ENCODE data around the gene CHL1.

CHL1 gene, protein sequence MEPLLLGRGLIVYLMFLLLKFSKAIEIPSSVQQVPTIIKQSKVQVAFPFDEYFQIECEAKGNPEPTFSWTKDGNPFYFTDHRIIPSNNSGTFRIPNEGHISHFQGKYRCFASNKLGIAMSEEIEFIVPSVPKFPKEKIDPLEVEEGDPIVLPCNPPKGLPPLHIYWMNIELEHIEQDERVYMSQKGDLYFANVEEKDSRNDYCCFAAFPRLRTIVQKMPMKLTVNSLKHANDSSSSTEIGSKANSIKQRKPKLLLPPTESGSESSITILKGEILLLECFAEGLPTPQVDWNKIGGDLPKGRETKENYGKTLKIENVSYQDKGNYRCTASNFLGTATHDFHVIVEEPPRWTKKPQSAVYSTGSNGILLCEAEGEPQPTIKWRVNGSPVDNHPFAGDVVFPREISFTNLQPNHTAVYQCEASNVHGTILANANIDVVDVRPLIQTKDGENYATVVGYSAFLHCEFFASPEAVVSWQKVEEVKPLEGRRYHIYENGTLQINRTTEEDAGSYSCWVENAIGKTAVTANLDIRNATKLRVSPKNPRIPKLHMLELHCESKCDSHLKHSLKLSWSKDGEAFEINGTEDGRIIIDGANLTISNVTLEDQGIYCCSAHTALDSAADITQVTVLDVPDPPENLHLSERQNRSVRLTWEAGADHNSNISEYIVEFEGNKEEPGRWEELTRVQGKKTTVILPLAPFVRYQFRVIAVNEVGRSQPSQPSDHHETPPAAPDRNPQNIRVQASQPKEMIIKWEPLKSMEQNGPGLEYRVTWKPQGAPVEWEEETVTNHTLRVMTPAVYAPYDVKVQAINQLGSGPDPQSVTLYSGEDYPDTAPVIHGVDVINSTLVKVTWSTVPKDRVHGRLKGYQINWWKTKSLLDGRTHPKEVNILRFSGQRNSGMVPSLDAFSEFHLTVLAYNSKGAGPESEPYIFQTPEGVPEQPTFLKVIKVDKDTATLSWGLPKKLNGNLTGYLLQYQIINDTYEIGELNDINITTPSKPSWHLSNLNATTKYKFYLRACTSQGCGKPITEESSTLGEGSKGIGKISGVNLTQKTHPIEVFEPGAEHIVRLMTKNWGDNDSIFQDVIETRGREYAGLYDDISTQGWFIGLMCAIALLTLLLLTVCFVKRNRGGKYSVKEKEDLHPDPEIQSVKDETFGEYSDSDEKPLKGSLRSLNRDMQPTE (N-terminal part only)

DNA sequence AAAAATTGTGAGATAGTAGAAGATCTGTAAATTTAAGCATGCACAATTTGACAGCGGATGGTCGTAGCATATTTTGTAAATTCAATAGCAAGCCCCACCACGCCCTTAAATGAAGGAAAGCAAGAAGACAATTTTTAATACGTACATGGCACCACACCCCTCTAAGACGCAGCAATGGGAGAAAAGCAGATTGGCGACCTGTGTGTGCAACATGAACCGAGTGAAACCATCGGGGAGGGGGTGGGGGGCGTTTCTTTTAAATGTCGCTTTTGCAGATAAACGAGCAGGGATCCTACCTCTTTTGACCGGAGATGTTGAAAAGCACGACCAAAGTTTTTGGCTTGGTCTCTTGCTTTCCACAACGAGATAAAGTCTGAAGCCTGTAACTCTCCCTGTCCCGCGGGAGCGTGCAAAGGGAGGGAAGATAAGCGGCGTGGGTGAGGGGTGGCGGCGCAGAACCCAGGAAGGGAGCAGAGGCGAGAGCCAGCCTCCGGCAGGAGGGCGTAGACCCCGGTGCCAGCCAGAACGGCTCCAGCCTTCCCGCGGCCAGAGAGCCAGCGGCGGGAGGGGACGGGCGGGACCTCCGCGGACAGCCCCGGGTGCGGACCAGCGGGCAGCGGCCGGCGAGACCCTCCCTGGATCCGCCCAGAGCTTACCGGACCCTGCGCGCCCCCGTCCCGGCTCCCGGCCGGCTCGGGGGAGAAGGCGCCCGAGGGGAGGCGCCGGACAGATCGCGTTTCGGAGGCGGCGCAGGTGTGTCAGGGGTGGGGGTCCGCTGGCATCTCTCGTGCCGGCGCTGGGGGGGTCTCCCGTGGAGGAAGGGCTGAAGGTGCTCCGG, at the start of gene CHL1:
Gene CHL1, plus strand, starts transcription at position 453 of the 838 bp plus-strand sequence. CDS start 123,014 bp downstream, outside the sequence.
- DNase-seq (ENCODE audit: low read depth), result no peak

DNA sequence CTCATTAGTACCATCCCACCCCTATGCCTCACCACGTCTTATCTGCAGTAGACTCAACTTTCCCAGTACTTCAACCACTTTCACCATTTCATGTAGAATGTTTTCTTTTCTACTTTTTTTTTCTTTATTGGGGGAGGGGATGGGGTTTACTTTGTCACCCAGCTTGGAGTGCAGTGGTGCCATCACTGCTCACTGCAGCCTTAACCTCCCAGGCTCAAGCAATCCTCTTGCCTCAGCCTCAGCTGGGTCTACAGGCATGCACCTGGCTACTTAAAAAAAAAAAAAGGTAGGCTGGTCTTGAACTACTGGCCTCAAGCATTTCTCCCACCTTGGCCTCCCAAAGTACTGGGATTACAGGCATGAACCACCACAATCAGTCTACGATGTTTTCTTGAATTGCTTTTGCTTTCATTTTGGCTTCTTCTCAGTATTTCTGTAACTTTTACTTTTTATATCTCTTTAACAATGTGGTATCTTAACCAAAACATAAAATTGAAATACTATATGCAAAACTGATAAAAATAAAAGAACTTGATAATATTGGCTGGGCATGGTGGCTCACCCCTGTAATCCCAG, 44.9 kb upstream of the CHL1 start:
- no peak for DNase-seq (ENCODE audit: low read depth)

DNA sequence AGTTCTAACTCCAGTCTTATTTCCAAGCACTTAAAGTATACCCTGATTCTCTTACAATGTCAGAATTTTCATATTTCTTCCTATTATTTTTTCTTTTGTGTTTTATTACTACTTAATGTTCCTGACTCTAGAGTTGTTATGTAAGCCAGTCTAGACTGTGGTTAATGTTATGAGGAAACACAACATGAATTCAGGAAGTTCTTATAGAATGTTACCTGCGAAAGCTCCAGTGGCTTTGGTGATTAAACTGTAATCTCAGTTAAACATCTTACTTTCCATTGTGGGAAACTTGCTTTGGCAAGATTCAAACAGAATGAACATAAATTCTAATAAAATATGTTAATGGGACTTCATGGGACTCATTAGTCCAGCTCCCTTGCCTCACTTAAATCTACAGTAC, 36.6 kb upstream of the CHL1 start:
- DNase-seq (ENCODE audit: low read depth), result no peak

DNA sequence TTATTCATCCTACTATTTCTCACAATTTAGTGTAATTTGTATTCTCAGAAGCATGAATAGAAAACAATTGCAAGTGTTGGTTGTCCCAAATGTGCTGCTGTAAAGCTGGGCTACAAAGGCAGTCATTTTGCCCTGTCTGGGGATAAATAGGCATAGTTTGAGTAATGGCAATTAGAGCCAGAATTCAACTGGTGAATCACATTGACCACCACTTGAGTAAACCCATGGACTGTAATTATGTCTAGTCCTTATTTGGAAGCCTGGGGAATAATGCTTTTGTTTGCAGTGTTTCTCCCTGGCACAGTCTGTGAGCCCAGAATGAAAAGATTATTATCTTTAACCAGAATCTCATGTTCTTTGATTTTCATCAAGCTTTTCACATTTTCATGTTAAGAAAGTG, 30.5 kb upstream of the CHL1 start:
- DNase-seq (ENCODE audit: low read depth), result no peak

DNA sequence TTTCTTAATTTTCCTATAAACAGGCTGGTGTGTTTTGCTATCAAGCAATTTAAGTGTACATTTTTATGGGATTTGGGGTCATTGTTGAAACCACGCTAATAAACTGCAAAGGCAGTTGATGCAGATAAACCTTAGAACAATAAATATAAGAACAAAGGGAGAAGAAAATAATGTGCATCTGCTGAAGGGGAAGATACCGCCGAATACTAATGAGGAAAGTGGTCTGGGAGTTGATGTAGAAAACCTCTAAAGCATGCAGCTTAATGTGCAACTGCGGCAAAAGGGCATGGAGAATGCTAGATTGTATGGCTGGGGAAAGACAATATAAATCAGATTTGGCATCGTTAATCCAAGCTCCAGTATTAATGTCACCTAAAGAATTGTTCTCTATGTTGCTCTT, 29.8 kb upstream of the CHL1 start:
- no peak for DNase-seq (ENCODE audit: low read depth)

DNA sequence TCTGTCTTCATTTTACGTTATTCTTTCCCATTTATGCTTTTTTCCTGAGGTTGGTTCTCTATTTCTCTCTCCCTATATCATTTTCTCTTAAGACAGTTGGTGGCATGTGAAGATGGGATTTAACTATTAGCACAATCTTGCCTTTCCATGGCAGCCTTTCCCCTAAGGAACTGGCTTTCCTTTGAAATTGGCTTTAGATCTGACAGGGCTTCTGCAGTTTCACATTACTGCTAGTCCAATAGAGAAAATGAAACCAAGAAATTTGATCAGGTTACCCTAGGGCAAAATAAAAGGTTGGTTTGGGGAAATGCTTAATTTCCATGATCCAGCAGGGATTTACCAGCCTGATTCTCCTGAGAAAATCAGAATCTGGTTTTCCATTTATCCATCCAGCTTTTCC, 22.7 kb upstream of the CHL1 start:
- DNase-seq (ENCODE audit: low read depth), result no peak

DNA sequence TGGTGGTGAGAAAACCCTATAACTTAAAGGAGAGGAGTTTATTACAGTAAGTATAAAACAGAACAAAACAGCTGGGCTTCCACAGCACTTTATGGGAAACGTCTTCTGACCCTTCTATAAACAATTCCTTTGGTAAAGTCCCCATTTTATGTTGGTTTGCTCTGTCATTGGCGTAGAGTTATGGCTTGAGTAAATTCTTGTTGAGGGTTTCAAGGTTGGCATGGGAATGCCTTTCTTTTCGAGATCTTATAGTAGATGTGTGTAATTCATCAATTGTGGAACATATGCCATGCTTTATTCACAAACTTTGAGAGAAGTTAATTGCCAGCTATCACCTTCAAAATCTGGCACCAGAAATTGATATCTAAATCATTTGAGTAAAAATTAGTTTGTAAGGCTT, 11.6 kb upstream of the CHL1 start:
- DNase-seq (ENCODE audit: low read depth), result no peak

DNA sequence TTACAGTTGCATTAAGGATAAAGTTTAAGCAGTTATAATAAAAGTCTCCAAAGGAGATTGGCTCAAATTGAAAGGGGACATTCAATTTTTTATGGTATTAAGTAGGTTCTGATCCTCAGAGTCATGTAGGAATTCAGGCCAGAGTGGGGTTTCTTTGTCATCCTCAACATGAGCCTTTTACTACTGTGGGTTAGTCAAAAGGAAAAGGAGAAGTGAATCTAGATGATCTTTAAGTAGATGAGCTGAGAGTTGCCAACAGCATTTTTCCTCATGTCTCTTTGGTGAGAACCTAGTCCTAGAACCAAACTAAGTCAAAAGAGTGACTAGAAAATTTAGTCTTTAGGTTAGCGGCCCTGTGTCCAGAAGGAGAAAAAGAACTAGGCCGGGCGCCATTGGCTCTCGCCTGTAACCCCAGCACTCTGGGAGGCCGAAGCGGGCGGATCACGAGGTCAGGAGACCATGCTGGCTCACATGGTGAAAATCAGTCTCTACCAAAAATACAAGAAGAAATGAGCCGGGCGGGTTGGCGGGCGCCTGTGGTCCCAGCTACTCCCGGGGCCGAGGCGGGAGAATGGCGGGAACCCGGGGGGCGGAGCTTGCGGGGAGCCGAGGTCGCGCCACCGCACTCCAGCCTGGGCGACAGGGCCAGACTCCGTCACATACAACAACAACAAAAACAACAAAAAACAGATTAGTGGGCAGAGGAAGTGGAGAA, 4.2 kb upstream of the CHL1 start:
- DNase-seq (ENCODE audit: low read depth), result no peak

DNA sequence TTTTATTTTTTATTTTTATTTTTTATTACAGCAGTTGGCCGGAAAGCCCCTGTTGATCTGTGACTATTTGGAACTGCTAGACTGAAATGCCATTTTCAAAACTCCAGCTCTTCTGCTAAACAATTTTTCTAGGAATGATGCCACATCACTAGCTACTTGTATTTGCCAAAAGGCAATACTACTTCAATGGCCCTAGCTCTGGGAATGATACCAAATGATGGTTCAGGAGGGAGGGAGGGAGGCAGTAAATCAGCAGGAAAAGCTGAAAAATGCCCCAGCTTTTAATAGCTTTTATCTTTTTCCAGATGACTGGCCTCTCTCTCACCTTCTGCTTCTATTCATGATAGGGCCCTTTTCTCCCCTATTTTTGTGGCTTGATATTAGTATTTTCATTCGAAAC, 2.6 kb upstream of the CHL1 start:
- DNase-seq (ENCODE audit: low read depth), result no peak

DNA sequence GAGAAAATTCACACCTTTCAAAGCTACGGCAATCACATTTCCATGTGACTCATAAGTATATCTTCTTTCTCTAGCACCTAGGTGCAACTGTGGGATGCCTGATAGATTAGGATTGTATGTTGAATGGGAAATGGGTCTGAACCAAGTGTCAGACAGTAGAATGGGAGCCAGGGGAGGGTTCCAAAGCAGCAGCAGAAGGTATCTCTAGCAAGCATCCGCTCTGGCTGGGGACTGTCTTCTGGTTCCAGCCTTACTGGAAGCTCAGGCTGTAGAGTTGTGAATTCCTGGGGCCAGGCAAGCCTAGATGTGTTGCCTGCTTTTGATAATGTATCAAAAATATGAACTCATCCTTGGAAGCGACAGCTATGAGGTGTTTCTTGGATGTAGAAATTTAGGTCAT, 2.1 kb upstream of the CHL1 start:
- DNase-seq (ENCODE audit: low read depth), result no peak

DNA sequence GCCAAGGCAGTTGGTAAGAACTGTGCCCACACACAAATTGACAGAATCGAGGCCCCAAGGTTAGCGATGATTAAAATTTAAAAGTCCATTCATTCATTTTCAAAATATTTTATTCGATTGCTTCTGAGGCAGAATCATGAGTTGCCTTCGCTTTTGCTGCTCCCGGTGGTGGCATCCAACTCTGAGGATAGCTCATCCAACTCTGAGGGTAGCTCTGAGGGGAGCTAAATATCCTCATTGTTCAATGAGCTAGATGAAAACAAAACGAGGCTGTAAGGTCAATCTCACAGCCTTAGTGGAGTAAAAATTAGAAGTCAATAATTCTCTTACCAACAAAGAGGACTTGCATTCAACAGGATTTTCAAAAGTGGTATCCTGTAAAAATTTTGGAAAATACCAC, 897 bp upstream of the CHL1 start:
- no peak for DNase-seq (ENCODE audit: low read depth)

DNA sequence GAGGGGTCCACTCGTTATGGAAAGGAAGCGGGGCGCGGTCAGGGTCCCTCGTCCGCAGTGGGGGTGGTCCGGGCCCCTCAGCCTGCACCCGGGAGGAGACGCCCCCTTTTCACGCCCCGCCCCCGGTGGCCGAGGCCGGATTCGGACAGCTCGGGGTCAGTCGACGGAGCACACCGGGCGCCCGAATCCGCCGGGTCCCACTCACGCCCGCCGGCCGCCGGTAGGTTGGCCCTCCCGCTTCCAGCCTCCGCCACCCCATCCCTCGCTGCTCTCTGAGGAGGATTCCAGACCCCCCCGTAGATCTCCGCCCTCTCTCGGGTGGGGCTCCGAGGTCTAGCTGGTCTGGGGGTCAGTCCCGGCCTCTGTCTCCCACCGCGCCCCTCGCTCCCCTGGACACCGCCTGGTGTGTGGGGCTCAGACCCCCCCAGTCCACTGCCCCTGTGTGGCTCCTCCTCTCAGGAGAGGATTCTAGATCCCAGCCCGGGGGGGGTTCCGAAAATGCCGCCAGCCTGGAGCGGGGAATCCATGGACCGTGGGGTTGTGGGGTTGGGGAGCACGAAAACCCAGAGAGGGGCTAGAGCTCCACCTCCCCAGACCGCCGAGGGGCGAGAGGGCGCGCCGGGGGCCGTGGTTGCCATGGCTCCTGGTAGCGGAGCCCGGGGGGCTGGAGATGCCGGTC, 725 bp downstream of the CHL1 start:
- no peak for DNase-seq (ENCODE audit: low read depth)

DNA sequence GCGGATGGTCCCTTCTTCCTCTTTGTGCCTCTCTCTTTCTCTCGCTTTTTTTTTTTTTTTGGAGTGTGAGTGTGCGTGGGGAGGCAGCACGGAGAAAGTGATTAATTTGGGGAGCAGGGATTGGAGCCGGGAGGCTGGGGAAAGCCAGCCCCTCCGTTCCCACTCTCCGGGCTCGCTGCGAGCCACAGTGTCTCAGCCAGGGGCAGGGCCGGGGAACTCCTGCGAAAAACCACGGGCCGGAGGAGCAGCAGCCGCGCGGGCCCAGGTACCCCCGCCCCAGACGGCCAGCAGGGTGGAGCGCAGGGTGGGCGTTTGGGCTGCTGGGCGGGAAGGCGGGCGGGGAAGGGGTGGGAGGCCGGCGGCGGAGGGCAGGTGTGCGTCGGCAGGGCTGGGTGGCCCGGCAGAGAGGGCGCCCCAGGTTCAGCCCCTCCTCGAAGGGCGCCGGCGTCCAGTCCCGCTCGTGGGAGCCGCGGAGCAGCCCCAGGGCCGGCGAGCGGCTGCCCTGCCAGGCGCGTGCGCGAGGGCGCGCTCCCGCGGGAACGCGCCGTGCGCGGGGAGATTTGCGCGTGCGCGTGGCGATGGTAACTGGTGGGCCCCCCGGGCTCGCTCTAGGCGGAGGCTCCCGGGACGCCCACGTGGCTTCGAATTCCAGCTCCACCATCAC, 1.4 kb downstream of the CHL1 start:
- DNase-seq (ENCODE audit: low read depth), result no peak

DNA sequence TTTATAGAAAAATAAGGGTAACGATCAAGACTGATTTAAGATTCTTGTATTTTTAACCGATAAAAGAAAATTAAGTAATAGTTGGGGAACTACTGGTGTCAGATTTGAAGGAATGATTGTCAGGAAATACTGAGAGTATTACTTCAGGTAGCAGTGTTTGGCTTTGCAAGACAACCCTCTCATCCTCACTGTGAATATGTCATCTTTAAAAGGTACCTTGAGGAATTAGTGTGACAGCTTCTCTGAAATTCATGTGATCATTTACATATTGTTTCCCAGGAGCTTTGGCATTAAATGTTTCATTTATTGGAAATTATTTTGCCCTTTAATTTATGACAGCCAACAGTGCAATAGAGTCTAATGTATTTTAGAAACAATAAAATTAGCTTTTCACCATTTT, 3.3 kb downstream of the CHL1 start:
- no peak for DNase-seq (ENCODE audit: low read depth)

DNA sequence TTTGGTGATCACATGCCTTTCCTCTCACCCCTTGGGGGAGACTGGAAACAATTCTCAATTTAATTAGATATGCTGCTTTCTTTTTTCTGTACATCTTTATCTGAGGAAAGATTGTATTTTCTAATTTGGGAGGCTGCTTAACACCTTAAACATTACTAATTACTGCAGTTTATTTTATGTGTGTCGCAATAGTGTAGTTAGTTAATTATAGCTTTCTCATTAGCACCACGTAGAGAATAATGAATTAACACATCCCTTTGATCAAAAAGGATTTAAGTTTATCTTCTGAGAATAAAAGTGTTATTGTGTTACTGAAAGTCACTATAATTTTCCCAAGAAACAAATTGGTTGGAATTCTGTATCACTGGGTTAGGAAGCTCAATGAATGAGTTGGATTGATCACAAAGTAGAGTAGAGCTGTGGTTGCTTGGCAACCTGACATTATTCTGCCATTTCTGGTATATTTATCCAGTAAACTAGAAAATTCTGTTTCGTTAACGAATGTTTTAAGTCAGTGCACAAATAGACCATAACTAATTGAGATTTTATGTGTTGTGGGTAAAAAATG, 4.3 kb downstream of the CHL1 start:
- DNase-seq (ENCODE audit: low read depth), result no peak

DNA sequence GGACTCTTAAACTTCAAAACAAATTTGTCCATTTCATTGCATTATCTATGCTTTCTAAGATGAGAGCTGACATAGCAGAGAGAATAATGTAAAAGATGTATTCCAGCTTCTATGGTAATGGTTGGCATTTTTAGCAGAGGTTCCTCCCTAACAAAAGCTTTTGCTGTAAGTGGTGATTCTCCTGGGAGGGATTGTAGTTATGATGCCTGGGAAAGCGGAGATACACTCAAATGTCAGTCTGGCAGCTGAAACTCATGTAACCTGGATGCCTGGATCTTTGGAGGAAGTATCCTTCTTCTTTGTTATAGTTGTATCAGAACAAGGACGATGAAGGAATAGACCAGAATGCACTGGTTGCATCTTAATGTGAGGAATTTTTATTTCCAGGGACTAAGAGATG, 7.5 kb downstream of the CHL1 start:
- DNase-seq (ENCODE audit: low read depth), result no peak

DNA sequence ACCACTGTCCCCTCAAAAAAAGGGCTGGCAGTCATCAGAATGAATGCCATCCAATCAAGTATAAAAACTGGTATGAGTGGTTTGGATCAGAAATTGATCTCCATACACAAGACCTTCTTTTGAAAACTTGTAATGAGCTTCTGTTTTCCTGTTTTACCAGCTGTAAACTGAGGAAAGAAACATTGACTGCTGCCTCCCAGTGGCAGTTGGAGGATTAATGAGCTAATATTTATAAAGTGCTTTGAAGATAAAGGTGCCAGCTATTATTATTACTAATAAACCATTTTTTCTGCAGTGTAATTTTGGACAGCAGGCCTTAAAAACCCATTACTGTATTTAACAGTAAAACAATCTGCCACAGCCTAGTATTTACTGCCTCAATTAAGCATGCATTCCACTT, 11.4 kb downstream of the CHL1 start:
- DNase-seq (ENCODE audit: low read depth), result no peak

DNA sequence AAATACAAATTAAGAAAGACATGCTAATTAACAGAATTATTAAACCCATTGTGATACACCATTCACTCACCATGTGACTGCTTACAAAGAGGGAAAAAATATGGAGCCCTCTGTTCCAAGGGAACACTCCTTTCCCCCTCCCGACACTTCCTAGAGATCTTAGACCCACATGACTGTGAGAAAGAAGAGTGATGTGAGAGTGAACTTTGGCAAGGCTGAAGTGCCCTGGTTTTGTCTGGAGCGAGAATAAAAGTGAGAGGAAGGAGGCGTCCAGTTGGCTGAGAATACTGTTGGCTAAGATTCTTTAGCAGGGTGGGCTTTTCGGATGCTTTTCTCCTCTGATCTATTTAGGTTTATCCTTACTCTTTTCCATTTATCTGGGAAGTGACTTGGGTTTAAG, 14.1 kb downstream of the CHL1 start:
- no peak for DNase-seq (ENCODE audit: low read depth)

DNA sequence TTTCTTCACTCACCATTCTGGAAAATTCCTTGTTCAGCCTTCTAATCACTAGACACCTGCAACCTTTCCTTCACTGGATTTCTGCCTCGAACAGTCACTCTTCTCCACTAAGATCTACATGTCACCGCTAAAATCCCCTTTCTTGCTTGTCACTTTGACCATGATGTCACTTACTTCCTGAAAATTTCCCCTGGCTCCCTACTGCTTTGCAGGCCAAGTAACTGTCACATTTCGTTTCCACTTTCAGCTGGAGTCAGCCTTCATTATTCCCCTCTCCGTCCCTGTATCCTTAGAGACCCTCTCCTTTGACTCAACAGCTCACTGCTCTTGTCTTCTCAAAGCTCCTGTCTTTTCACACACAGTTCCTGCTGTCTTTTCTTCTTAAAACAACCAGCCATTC, 15.9 kb downstream of the CHL1 start:
- no peak for DNase-seq (ENCODE audit: low read depth)

Data from activated gamma-delta T cell treated with anti-CD3 and anti-CD28 coated beads, Interleukin-2, amount 50 U/mL, for 16 hours (primary cell).